ENCODE results near the gene ADCY9.

Gene ADCY9

DNA sequence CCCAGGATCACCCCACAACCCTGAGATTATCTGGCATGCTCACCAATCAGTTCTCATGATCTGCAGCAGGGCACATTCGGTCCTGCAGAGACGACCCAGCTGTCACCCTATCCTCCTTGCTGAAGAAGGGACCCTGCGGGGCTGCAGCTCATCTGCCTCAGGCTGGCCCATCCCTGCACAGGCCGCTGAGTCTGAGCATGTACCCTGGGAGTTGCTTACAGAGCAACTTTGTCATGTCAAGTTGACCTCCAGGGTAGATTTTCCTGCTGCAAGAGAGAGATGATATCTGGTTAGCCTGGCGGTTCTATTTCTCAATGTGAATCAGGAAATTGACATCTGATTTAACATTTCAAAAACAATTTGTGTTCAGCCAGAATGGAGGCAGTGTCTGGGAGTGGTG, 36.0 kb upstream of the ADCY9 start:
- no peak overlapping the region for H3K4me3 ChIP-seq (ENCODE audit: low read depth, low read length)

DNA sequence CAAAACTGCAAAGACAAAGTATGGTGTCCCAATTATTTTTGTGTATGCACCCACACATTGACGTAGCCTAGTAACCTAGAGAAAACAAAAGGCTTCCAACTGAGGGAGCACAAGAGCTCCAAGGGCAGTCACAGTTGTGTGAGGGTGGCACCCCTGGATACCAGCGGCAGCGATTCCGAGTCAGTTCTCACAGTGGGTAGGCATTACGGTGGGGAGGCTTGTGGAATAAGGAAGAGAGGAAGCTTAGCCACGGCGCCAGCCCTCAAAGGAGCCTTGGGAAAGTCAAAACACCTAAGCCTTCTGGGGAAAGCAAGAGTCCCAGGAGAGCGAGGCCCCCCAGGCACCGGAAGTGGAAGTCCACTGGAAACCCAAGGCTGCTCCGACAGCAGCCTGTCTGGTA, 31.0 kb upstream of the ADCY9 start:
- TF ChIP-seq, protein P1, sequence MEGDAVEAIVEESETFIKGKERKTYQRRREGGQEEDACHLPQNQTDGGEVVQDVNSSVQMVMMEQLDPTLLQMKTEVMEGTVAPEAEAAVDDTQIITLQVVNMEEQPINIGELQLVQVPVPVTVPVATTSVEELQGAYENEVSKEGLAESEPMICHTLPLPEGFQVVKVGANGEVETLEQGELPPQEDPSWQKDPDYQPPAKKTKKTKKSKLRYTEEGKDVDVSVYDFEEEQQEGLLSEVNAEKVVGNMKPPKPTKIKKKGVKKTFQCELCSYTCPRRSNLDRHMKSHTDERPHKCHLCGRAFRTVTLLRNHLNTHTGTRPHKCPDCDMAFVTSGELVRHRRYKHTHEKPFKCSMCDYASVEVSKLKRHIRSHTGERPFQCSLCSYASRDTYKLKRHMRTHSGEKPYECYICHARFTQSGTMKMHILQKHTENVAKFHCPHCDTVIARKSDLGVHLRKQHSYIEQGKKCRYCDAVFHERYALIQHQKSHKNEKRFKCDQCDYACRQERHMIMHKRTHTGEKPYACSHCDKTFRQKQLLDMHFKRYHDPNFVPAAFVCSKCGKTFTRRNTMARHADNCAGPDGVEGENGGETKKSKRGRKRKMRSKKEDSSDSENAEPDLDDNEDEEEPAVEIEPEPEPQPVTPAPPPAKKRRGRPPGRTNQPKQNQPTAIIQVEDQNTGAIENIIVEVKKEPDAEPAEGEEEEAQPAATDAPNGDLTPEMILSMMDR (IDR thresholded peaks at IDR 0.05; ENCODE audit: low read depth, low read length) = no peak

More for the DNA sequence above, 36.0 kb upstream of the ADCY9 start:
- TF ChIP-seq, protein P1 (IDR thresholded peaks at IDR 0.05; ENCODE audit: low read depth, low read length) = no peak

DNA sequence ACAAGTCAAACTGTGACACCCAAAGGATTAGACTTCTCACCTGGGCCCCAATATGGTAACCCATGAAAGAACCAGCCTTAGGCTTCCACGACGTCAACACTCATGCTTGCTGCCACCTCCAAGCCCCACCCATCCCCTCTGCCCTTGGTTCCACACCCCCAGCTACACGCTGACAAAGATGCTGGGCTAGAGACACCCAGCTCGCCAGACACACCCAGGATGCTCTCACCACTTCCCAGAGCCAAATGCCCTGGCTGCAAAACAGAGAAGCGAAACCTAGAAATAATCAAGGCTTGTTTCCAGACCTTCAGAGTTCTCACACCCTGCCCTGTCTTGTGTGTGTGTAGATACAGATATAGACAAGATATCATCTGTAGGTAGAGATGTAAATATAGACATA, 26.0 kb upstream of the ADCY9 start:
- TF ChIP-seq, protein P1 (IDR thresholded peaks at IDR 0.05; ENCODE audit: low read depth, low read length) = no peak
- no peak overlapping the region for H3K4me3 ChIP-seq (ENCODE audit: low read depth, low read length)

More for the DNA sequence above, 31.0 kb upstream of the ADCY9 start:
- H3K4me3 ChIP-seq (ENCODE audit: low read depth, low read length) = no peak overlapping the region

DNA sequence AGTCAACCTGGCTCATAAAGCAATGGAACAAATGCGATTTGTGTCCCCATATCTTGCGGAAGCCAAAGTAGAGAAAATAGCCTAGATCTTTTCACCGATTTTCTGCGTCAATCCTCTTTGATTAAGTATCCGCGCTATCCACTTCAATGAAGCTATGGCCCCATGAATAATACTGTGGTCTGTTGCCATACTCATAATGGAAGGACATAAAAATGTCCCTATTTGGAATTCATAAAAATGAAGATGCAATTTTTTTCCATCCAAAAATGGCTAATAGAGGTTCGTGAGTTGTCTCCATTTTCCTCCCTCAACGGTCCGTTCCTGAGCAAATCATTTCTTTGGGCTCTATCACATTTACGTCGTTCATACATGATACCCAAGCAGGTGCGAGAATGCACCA, 25.4 kb upstream of the ADCY9 start:
- H3K4me3 ChIP-seq (ENCODE audit: low read depth, low read length) = no peak overlapping the region
- TF ChIP-seq, protein P1 (IDR thresholded peaks at IDR 0.05; ENCODE audit: low read depth, low read length) = no peak

DNA sequence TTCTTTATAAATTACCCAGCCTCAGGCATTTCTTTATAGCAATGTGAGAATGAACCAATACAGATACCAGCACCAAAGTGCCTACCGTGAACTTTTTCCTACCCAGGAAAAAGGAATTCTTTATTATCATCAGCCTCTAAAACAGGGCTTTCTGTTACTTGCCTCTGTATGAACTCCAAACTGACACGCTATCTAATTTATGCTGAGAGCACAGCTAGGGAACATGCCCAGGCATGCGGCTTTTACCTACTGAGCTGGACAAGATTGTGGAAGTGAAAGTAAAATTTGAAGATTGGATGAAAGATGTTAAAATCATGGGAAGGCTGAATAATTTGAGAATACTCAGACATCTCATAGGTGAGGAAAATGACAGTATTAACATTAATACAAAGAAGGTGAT, 24.4 kb upstream of the ADCY9 start:
- TF ChIP-seq, protein P1 (IDR thresholded peaks at IDR 0.05; ENCODE audit: low read depth, low read length) = no peak

DNA sequence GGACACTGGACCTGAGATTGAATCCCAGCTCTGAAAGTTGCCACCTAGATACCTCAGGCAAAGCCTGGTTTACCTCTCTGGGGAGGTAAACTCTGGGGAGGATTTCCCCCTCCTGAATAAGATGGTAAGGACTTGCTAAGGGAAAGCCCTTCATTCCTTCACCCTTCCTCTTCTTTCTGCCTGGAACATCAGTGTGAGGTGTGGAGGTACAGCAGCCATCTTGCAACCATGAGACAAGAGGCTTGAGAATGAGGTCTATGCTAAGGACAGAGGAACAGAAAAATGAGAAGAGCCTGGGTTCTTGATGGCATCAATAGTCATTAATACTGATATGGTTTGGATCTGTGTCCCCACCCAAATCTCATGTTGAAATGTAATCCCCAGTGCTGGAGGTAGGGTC, 23.7 kb upstream of the ADCY9 start:
- no peak overlapping the region for H3K4me3 ChIP-seq (ENCODE audit: low read depth, low read length)
- TF ChIP-seq, protein P1 (IDR thresholded peaks at IDR 0.05; ENCODE audit: low read depth, low read length) = no peak

More for the DNA sequence above, 24.4 kb upstream of the ADCY9 start:
- no peak overlapping the region for H3K4me3 ChIP-seq (ENCODE audit: low read depth, low read length)

DNA sequence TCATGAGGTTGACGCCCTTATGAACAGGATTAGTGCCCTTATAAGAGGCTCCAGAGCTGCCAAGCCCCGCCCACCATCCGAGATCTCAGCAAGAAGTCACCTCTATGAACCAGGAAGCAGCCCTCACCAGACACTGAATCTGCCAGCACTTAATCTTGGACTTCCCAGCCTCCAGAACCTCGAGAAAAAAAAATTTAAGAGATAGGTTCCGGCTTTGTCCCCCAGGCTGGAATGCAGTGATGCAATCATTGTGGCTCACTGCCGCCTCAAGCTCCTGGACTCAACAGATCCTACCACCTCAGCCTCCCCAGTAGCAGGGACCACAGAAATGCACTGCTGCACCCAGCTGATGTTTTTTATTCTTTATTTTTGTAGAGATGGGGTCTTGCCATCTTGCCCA, 22.5 kb upstream of the ADCY9 start:
- TF ChIP-seq, protein P1 (IDR thresholded peaks at IDR 0.05; ENCODE audit: low read depth, low read length) = no peak
- no peak overlapping the region for H3K4me3 ChIP-seq (ENCODE audit: low read depth, low read length)
